Calu3 (cell line): ENCODE data around the gene RNLS. TPM values are rescaled to one million over a fixed set of nuclear protein-coding genes. Genes with fewer than 3 reads are reported as not detected.

Source experiments
- BruUV-seq: library from RNA; stranded (reverse); fragments of 400-500 nt; replicated peaks from 2 replicates; lab custom pipeline; 2021; lab: Mats Ljungman, UMichigan
- CTCF ChIA-PET: fragments of 300-600 bp; sonication (Branson Sonifier 250); formaldehyde crosslinking; loops from one replicate; lab custom pipeline; 2022; ENCODE audit warnings: antibody characterized with exemption; lab: Charles Lee
- DNase-seq: peaks from one replicate; pipeline ENCODE4 v3.0.0; 2022
- H3K27ac Mint-ChIP-seq: one replicate; pipeline ENCODE4 v1.8.0; 2022; ENCODE audit warnings: mixed read lengths; ENCODE audit not compliant: unreplicated experiment
- H3K27me3 Mint-ChIP-seq: one replicate; pipeline ENCODE4 v1.8.0; 2022; ENCODE audit warnings: mixed read lengths; ENCODE audit not compliant: unreplicated experiment
- H3K36me3 Mint-ChIP-seq: one replicate; pipeline ENCODE4 v1.8.0; 2022; ENCODE audit warnings: mild to moderate bottlenecking, moderate library complexity, mixed read lengths; ENCODE audit not compliant: insufficient read depth, unreplicated experiment
- H3K4me1 Mint-ChIP-seq: one replicate; pipeline ENCODE4 v1.8.0; 2022; ENCODE audit warnings: mild to moderate bottlenecking, low read depth, mixed read lengths; ENCODE audit not compliant: unreplicated experiment
- H3K4me3 Mint-ChIP-seq: one replicate; pipeline ENCODE4 v1.8.0; 2022; ENCODE audit warnings: mild to moderate bottlenecking, low read depth, moderate library complexity, mixed read lengths; ENCODE audit not compliant: unreplicated experiment
- H3K9me3 Mint-ChIP-seq: one replicate; pipeline ENCODE4 v1.8.0; 2022; ENCODE audit warnings: low read depth, mixed read lengths; ENCODE audit not compliant: unreplicated experiment
- intact Hi-C: fragments of 100-400 bp; cut with micrococcal nuclease; formaldehyde crosslinking; loops from one replicate; pipeline ENCODE4 v1.10.0; 2022; ENCODE audit not compliant: unreplicated experiment
- total RNA-seq: library from RNA; stranded (reverse); gene quantifications from 2 replicates; pipeline ENCODE4 v1.2.3, GENCODE V29; 2022
- TF ChIP-seq, protein P1 (sequence below): fragments of 200-600 bp; IDR thresholded peaks from one replicate; pipeline ENCODE4 v1.8.0; 2022; ENCODE audit warnings: antibody characterized with exemption; ENCODE audit not compliant: unreplicated experiment

The RNLS gene
- total RNA-seq, 1 experiment from 2014 or later = 6.3 TPM

DNA sequence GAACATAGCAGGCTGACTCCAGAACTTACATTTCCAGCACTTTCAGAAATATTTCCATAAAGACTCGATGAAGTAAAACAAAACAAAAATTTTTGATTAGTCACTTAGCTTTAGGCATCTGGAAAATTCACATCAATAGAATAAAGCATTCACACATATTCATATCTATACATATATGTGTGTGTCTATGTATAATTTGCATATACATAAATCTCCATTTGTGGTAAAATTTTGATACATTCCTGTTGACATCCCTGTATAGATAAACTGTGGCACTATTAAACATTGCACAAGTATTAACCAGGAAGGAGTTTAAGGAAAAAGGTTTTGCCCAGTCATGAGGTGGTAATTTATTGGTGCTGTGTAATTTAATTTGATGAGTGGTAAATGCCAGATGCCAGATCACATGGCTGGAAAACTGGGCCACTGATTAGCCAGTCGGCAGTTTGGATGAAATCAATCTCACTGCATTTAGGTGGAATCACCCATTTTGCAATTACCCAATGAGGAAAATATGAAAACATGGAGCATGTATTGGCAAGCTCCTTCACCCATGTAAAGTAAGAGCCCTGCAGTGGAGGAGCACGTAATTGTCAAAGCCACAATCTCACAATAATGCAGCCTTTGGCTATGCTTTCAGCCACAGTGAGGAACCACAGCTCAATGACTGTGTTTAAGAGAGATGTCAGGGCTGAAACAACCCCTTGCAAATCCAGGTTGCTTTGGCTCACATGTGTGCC is 294.6 kb downstream of the RNLS start:
- no peak for DNase-seq
- no TSS peak for BruUV-seq
- intact Hi-C loops = no loop called here
- Mint-ChIP-seq H3K4me1 (no peaks in the 10 kb centered on the region), H3K27ac (no peak overlapping the region), H3K9me3 (no peaks in the 10 kb centered on the region), H3K36me3 (no peaks in the 10 kb centered on the region), H3K27me3 (no peaks in the 10 kb centered on the region), H3K4me3 (no peak overlapping the region)
- CTCF ChIA-PET = no interaction called here
- TF ChIP-seq, protein P1, sequence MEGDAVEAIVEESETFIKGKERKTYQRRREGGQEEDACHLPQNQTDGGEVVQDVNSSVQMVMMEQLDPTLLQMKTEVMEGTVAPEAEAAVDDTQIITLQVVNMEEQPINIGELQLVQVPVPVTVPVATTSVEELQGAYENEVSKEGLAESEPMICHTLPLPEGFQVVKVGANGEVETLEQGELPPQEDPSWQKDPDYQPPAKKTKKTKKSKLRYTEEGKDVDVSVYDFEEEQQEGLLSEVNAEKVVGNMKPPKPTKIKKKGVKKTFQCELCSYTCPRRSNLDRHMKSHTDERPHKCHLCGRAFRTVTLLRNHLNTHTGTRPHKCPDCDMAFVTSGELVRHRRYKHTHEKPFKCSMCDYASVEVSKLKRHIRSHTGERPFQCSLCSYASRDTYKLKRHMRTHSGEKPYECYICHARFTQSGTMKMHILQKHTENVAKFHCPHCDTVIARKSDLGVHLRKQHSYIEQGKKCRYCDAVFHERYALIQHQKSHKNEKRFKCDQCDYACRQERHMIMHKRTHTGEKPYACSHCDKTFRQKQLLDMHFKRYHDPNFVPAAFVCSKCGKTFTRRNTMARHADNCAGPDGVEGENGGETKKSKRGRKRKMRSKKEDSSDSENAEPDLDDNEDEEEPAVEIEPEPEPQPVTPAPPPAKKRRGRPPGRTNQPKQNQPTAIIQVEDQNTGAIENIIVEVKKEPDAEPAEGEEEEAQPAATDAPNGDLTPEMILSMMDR = no peak

DNA sequence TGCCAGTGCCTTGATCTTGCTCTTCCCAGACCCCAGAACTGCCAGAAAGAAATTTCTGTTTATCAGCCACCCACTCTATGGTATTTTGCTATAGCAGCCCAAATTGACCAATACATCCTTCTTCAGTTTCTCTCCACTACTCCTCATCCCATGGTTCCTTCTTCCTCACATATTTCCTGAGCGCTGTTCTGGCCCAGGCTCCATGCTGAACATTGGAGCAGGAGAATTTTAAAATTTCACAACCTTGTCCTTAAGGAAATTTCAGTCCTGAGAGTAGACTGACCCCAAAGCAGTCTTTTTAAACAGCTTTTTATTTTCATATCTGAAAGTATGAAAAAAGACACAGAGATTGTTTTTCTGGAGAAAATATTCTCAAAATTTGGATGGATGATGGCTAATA is 297.1 kb downstream of the RNLS start:
- Mint-ChIP-seq H3K4me3 (no peak overlapping the region), H3K27ac (no peak overlapping the region), H3K27me3 (no peaks in the 10 kb centered on the region), H3K36me3 (no peaks in the 10 kb centered on the region), H3K4me1 (peaks cover 8% of the 10 kb centered on the region), H3K9me3 (no peaks in the 10 kb centered on the region)
- intact Hi-C loops = no loop called here
- CTCF ChIA-PET = no interaction called here
- BruUV-seq = no TSS peak
- DNase-seq = no peak
- TF ChIP-seq, protein P1 = no peak

DNA sequence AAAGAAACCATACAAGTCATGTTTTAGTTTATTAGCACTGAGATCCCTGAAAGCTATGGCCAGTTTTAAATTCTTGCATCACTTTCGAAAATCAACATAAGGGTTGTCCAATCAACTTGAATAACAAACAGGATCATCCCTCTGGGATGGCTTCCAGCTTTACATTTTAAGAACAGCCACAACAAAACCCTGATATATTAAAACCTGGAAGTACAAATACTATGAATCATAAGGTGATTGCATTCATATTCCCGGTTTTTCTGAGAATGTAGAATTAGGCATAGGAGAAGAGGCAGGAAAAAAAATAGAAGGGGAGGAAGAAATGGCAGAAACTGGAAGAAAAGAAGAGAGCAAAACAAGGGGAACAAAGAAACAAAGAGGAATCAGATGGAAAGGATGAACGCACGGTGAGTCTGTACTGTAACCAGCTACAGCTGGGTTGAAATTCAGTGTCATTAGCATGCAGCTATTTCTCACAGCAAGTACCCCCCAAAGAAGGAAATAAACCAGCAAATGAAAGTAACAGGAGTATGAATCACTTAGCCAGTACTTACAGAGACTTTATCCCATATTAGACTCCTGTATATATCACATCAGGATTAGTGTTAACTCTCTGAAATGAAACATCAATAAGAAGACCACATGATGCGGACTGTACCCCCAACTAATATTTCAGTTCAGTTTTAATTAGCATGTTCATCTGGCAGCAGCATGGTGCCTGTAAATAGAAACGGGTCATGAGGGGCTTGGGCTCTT is 301.3 kb downstream of the RNLS start:
- H3K36me3 Mint-ChIP-seq = no peaks in the 10 kb centered on the region
- H3K27me3 Mint-ChIP-seq = no peaks in the 10 kb centered on the region
- BruUV-seq = no TSS peak
- TF ChIP-seq, protein P1 = no peak
- no peaks in the 10 kb centered on the region for H3K9me3 Mint-ChIP-seq
- intact Hi-C loops = no loop called here
- DNase-seq = no peak
- peaks cover 8% of the 10 kb centered on the region for H3K4me1 Mint-ChIP-seq
- H3K4me3 Mint-ChIP-seq = no peak overlapping the region
- H3K27ac Mint-ChIP-seq = no peak overlapping the region
- CTCF ChIA-PET = no interaction called here

- intact Hi-C loops = no loop called here
- BruUV-seq = no TSS peak
- Mint-ChIP-seq H3K4me3 (no peak overlapping the region), H3K36me3 (no peaks in the 10 kb centered on the region), H3K4me1 (peaks cover 8% of the 10 kb centered on the region), H3K27ac (no peak overlapping the region), H3K9me3 (no peaks in the 10 kb centered on the region), H3K27me3 (no peaks in the 10 kb centered on the region)
- TF ChIP-seq, protein P1 = no peak
- no peak for DNase-seq
- CTCF ChIA-PET = interaction anchor here (1.0 kb wide), 1 partner anchor 230 kb away, joined by 3 read pairs; no protein-coding TSS in a partner anchor
Observed at GRCh38 chr10:88280518-88280917, 302.6 kb downstream of the RNLS start.
